K562 (cell line): Measurements from ENCODE around the gene PDPR. TPM values are rescaled to one million over a fixed set of nuclear protein-coding genes. Genes with fewer than 3 reads are reported as not detected.
"Not testable (repeated sequence)": the region's sequence is repeated elsewhere in the genome, so short reads cannot be mapped to it uniquely, and the experiment has no call there.

ENCODE experiments used
- ATAC-seq: fragments of 200-7000 bp; cut with Tn5 transposase; 3 replicates; pipeline ENCODE4 v1.9.1; 2020; ENCODE audit warnings: moderate library complexity
- BruUV-seq: library from RNA; stranded (reverse); fragments of 400-500 nt; replicated peaks from 2 replicates; lab custom pipeline; 2021; lab: Mats Ljungman, UMichigan
- CTCF ChIA-PET: fragments of 300-600 bp; formaldehyde crosslinking; extraction: SDS; loops from one replicate; lab custom pipeline; 2021; ENCODE audit warnings: low intra/inter-chr PET ratio; lab: Yijun Ruan, JAX
- POLR2A ChIA-PET: fragments of 300-600, 350-650 bp; sonication (Branson Sonifier 250); formaldehyde crosslinking; extraction: SDS; loops from one replicate; lab custom pipeline; 2021; ENCODE audit warnings: antibody characterized with exemption, inconsistent platforms; lab: Yijun Ruan, JAX
- DNase-seq, 4 experiments: peaks; one replicate each; pipeline versions ENCODE4 v3.0.0 to v3.0.0-alpha.2; 2011 to 2018; ENCODE audit warnings: low spot score in 3 of 4, mixed read lengths in 3 of 4; ENCODE audit errors: extremely low read depth in 1 of 4
- FAIRE-seq: peaks from 2 replicates; lab custom pipeline; 2011; peaks lifted over from hg19 to GRCh38; lab: Jason Lieb, UNC
- H2AFZ ChIP-seq: 2 replicates; pipeline ENCODE4 v1.6.0; 2011; ENCODE audit warnings: low read depth, low read length, control low read depth, inconsistent platforms
- H3K27ac ChIP-seq: fragments of 200-600 bp; 3 replicates; pipeline ENCODE4 v1.8.0; 2011; ENCODE audit warnings: low read depth, mild to moderate bottlenecking, control low read depth, inconsistent platforms, low read length, moderate library complexity, mixed read lengths; ENCODE audit errors: extremely low read depth
- H3K27me3 ChIP-seq, 2 experiments: fragments of 300-600 bp in 1 of 2; 2 replicates in 1 of 2; 3 replicates in 1 of 2; pipeline versions ENCODE4 v1.6.0 to v1.8.0; 2011; ENCODE audit warnings: inconsistent platforms in 2 of 2, low read length in 2 of 2, mild to moderate bottlenecking in 1 of 2, mixed read lengths in 1 of 2, moderate library complexity in 1 of 2; ENCODE audit not compliant: control insufficient read depth in 2 of 2, insufficient read depth in 2 of 2
- H3K36me3 ChIP-seq: fragments of 300-600 bp; 3 replicates; pipeline ENCODE4 v1.8.0; 2011; ENCODE audit warnings: mild to moderate bottlenecking, low read length, inconsistent platforms; ENCODE audit not compliant: control insufficient read depth, insufficient read depth
- H3K4me1 ChIP-seq, 2 experiments: fragments of 200-600 bp in 1 of 2; replicated peaks in 1 of 2; 2 replicates in 1 of 2; 3 replicates in 1 of 2; pipeline versions ENCODE4 v1.5.1 to v1.8.0; 2011; ENCODE audit warnings: inconsistent platforms in 2 of 2, low read length in 2 of 2, mild to moderate bottlenecking in 1 of 2, mixed read lengths in 1 of 2, moderate library complexity in 1 of 2; ENCODE audit not compliant: control insufficient read depth in 2 of 2, insufficient read depth in 2 of 2
- H3K4me2 ChIP-seq: 2 replicates; pipeline ENCODE4 v1.6.1; 2011; ENCODE audit warnings: low read length, control low read depth, inconsistent platforms, mixed read lengths; ENCODE audit not compliant: insufficient read depth
- H3K4me3 ChIP-seq: fragments of 200-600 bp; sonication (generic), shearing (Covaris generic); 2 replicates; pipeline ENCODE4 v1.5.1; 2016; ENCODE audit warnings: control low read depth, inconsistent platforms
- H3K79me2 ChIP-seq: fragments of 200-600 bp; 3 replicates; pipeline ENCODE4 v1.8.0; 2011; ENCODE audit warnings: low read length, inconsistent platforms; ENCODE audit not compliant: control insufficient read depth, insufficient read depth
- H3K9ac ChIP-seq, 2 experiments: 2 replicates each; pipeline versions ENCODE4 v1.6.0 to v1.6.1; 2011; ENCODE audit warnings: low read depth in 2 of 2, low read length in 2 of 2, control low read depth in 1 of 2, inconsistent platforms in 1 of 2, mild to moderate bottlenecking in 1 of 2, mixed read lengths in 1 of 2; ENCODE audit not compliant: insufficient read depth in 1 of 2
- H3K9me1 ChIP-seq: one replicate; pipeline ENCODE4 v1.6.0; 2011; ENCODE audit warnings: inconsistent platforms, mild to moderate bottlenecking, low read length, moderate library complexity; ENCODE audit not compliant: control insufficient read depth, insufficient read depth
- H3K9me3 ChIP-seq: replicated peaks from 2 replicates; pipeline ENCODE4 v1.5.1; 2011; ENCODE audit warnings: low read depth, low read length, inconsistent platforms; ENCODE audit not compliant: control insufficient read depth, insufficient read depth
- H4K20me1 ChIP-seq: replicated peaks from 2 replicates; pipeline ENCODE4 v1.6.1; 2011; ENCODE audit warnings: low read length, inconsistent platforms, mixed read lengths; ENCODE audit not compliant: control insufficient read depth, insufficient read depth
- WGBS: fragments of 100-300 bp; shearing (Covaris generic); methylation state at CpG from one replicate; pipeline ENCODE4 v1.1.6; 2016; ENCODE audit warnings: low coverage, mixed read lengths; ENCODE audit not compliant: insufficient coverage; ENCODE audit errors: missing lambda C conversion rate; 5-methylcytosine and 5-hydroxymethylcytosine counted together
- in situ Hi-C: fragments of 300-500 bp; cut with MboI; formaldehyde crosslinking; loops from 4 replicates; pipeline ENCODE4 v1.15.0; 2018; ENCODE audit warnings: inconsistent platforms, mixed read lengths
- intact Hi-C: fragments of 100-400 bp; cut with micrococcal nuclease; formaldehyde crosslinking; loops from 2 replicates; pipeline ENCODE4 v1.14.2; 2022
- polyA plus RNA-seq, 8 experiments: library from polyadenylated mRNA; depleted of rRNA in 4 of 8; stranded (reverse) in 5 of 8; unstranded in 3 of 8; fragments of >200 nt; fragmentation: Nextera tagmentation in 2 of 8; fragmentation: Illumina TruSeq in 1 of 8; extraction: Ambion mirVana in 2 of 8; extraction: Trizol in 1 of 8; gene quantifications; 2 replicates each; pipeline versions ENCODE4 v1.2.1 to v1.2.3, GENCODE V29; 2011 to 2014; ENCODE audit warnings: inconsistent platforms in 1 of 8, missing spikeins in 1 of 8
- total RNA-seq, 7 experiments: library from RNA; depleted of rRNA in 6 of 7; stranded (reverse); fragments of >200 nt in 6 of 7; fragmentation: Illumina TruSeq in 2 of 7; extraction: Trizol in 2 of 7; gene quantifications; 2 replicates each; pipeline versions ENCODE4 v1.2.1 to v1.2.3, GENCODE V29; 2011 to 2021; ENCODE audit warnings: low replicate concordance in 1 of 7

Gene PDPR
- total and polyA plus RNA-seq, 9 of the 15 experiments (the other 6 are each of a cell fraction or from before 2014, with no cell fraction given), result 4.9 to 35.7 (median 19.1) TPM

GRCh38 chr16:70147853-70148252, 33.7 kb downstream of the PDPR start:
- 92% methylated on average over 5 of the region's 11 CpGs for WGBS
- H3K27ac ChIP-seq, DNase-seq, H3K4me3 ChIP-seq, intact Hi-C loops, CTCF ChIA-PET, H3K9me3 ChIP-seq, FAIRE-seq, H2AFZ ChIP-seq, H3K9ac ChIP-seq, H3K4me2 ChIP-seq, H3K79me2 ChIP-seq, H4K20me1 ChIP-seq, BruUV-seq, POLR2A ChIA-PET, H3K4me1 ChIP-seq, H3K9me1 ChIP-seq, H3K27me3 ChIP-seq, in situ Hi-C loops, ATAC-seq: not testable (repeated sequence)
- H3K36me3 ChIP-seq, result peaks cover 64% of the 10 kb centered on the region

- H4K20me1 ChIP-seq, DNase-seq, H2AFZ ChIP-seq, H3K9me1 ChIP-seq, ATAC-seq, H3K4me2 ChIP-seq, H3K27me3 ChIP-seq, POLR2A ChIA-PET, CTCF ChIA-PET, in situ Hi-C loops, H3K27ac ChIP-seq, BruUV-seq, H3K79me2 ChIP-seq, FAIRE-seq, intact Hi-C loops, H3K9ac ChIP-seq, H3K4me1 ChIP-seq, H3K4me3 ChIP-seq, H3K9me3 ChIP-seq: not testable (repeated sequence)
- peaks cover 65% of the 10 kb centered on the region for H3K36me3 ChIP-seq
- 97% methylated on average over 6 of the region's 6 CpGs for WGBS
These were observed 34.3 kb downstream of the PDPR start for GRCh38 chr16:70148453-70148852.

- H3K9ac ChIP-seq, ATAC-seq, H3K27me3 ChIP-seq, H3K27ac ChIP-seq, H3K9me1 ChIP-seq, intact Hi-C loops, BruUV-seq, H3K79me2 ChIP-seq, FAIRE-seq, CTCF ChIA-PET, in situ Hi-C loops, H4K20me1 ChIP-seq, POLR2A ChIA-PET, H3K9me3 ChIP-seq, H3K4me1 ChIP-seq, H3K4me2 ChIP-seq, H2AFZ ChIP-seq, DNase-seq, H3K4me3 ChIP-seq: not testable (repeated sequence)
- WGBS, result 94% methylated on average over 8 of the region's 8 CpGs
- H3K36me3 ChIP-seq, result peaks cover 65% of the 10 kb centered on the region
These were observed 35.2 kb downstream of the PDPR start for GRCh38 chr16:70149296-70149695.
